Motor neuron (in vitro differentiated cells): Measurements from ENCODE around the gene OPN1LW. TPM values are rescaled to one million over a fixed set of nuclear protein-coding genes. Genes with fewer than 3 reads are reported as not detected.
A peak's percentile ranks its signal among the peaks of the same experiment; 100 is the strongest.

Source experiments
- ATAC-seq, 8 experiments: fragments of 200-7000 bp; cut with Tn5 transposase; replicated peaks in 6 of 8; 2 replicates each; pipeline ENCODE4 v1.8.0; 2021; ENCODE audit warnings: mild to moderate bottlenecking in 8 of 8, moderate library complexity in 8 of 8
- H3K27ac ChIP-seq, 2 donors: fragments of 250-450 bp; sonication (Bioruptor Pico); 2 replicates each; pipeline ENCODE4 v1.9.0; 2021; ENCODE audit warnings: antibody characterized with exemption in 2 of 2, mild to moderate bottlenecking in 2 of 2, moderate library complexity in 1 of 2
- H3K4me1 ChIP-seq, 2 donors: fragments of 250-450 bp; sonication (Bioruptor Pico); replicated peaks in 1 of 2; 2 replicates each; pipeline ENCODE4 v1.6.1; 2021; ENCODE audit warnings: antibody characterized with exemption in 2 of 2, mild to moderate bottlenecking in 2 of 2, moderate library complexity in 1 of 2
- H3K4me3 ChIP-seq, 5 donors: fragments of 250-450 bp; sonication (Bioruptor Pico); 2 replicates each; pipeline ENCODE4 v1.9.0; 2021; ENCODE audit warnings: antibody characterized with exemption in 5 of 5, mild to moderate bottlenecking in 5 of 5, moderate library complexity in 4 of 5
- WGBS, 10 experiments: fragments of 450-650 bp; shearing (Covaris generic); methylation state at CpG; one replicate each; pipeline ENCODE4 v1.0.0; 2022; 5-methylcytosine and 5-hydroxymethylcytosine counted together
- in situ Hi-C, 9 experiments: fragments of 400-800 bp; cut with MboI; loops; one replicate each; pipeline ENCODE4 v1.15.0; 2021; ENCODE audit warnings: low sequenced_read_pairs in 9 of 9, low pct_unique_long_range_greater_than_20kb in 2 of 9; ENCODE audit not compliant: unreplicated experiment in 9 of 9
- total RNA-seq, 8 experiments: library from RNA; unstranded; fragments of 300-600 nt; gene quantifications; 2 replicates each; pipeline versions ENCODE4 v1.2.3 to v1.2.4, GENCODE V29; 2022

The OPN1LW gene
- total RNA-seq, 8 experiments from 2014 or later, result not detected

DNA sequence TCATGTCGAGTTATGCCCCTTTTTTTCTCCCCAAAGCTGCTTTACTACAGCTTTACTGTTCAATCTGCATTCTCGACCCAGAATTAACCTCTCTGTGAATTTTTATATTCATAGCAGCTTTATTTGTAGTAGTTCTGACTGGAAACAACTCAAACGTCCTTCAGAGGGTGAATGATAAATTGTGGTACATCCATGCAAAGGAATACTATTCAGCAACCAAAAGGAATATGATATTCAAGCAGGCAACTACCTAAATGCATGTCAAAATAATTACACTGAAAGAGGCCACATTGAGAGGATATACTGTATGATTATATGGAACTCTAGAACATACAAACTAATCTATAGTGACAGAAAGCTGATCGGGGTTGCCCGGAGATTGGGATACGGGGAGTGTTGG is 26.5 kb upstream of the OPN1LW start:
- in situ Hi-C loops, result no loop called here
- peaks cover 9% of the 10 kb centered on the region in 2 donors for H3K4me1 ChIP-seq
- no peak overlapping the region for H3K27ac ChIP-seq
- 0 to 86% (median 48%) methylated on average over 1 to 5 of the region's 6 CpGs; no CpG with 5 or more reads in 5 of the 10 experiments for WGBS, 10 experiments
- ATAC-seq, result no peak
- H3K4me3 ChIP-seq, result no peak overlapping the region

DNA sequence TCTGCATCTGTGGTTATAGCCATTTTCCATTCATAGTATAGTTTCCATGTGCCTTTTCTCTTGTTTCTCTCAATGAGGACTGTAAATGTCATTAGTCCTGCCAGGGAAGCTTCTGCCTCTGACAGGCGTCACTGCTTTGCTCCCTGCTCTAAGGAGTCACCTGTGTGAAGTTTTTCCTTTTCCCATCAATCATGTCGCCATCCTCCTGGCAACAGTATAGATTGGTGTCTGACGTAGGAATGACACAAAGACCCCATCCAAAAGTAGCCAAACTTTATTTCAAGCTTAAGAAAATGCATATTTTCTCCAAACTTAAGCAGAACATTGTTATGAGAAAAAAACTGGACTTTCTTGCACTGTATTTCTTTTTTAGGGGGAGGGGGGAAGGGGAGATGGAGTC is 23.5 kb upstream of the OPN1LW start:
- ATAC-seq, result no peak
- Histone ChIP-seq H3K4me1 (peaks cover 9% of the 10 kb centered on the region in 2 donors), H3K4me3 (no peak overlapping the region), H3K27ac (no peak overlapping the region)
- in situ Hi-C loops, result no loop called here
- 69 to 100% methylated on average over 2 to 3 of the region's 3 CpGs; no CpG with 5 or more reads in 8 of the 10 experiments for WGBS, 10 experiments

DNA sequence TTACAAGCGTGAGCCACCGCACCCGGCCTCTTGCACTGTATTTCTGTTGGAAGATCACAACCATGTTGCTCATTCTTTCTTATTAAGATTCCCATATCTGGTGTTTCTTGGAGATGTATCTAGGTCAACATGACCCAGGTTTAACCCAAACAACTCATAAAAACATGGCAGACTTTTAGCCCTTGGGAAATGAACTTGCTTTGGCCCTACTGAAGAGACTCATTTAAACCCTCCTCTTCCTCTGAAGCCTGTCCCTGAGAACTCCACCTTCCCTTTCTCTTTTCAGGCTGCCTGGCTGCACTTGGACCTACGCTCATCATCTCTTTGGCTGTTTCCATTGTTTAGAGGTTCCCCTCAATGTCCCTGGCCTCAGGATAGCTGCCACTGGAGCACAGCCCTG is 22.8 kb upstream of the OPN1LW start:
- in situ Hi-C loops, result no loop called here
- no peak overlapping the region for H3K4me3 ChIP-seq
- peaks cover 6 to 10% of the 10 kb centered on the region in 2 donors for H3K4me1 ChIP-seq
- no peak overlapping the region for H3K27ac ChIP-seq
- no peak for ATAC-seq
- WGBS, 10 experiments, result no CpG with 5 or more reads among the region's 4 CpGs

DNA sequence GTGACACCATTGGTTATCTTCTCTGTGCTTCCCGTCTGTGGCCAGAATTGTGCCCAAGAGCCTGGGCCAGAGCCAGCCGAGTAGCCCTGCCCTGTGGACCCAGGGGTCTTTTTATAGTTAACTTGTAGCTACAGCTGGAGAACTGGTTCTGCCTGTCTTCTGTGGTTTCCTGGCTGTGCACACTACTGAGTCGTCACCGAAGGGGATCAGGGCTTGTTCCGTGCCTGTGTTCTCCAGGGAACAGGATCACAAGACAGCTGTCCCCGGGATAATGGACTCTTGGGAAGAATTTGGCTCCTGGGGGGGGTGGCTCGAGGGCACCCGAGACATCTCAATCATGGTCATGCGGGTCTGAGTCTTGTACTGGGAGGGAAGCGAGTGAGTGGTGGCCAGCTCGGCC is 22.1 kb upstream of the OPN1LW start:
- no peak overlapping the region for H3K4me3 ChIP-seq
- peaks cover 0 to 4% of the 10 kb centered on the region in 2 donors for H3K4me1 ChIP-seq
- H3K27ac ChIP-seq, result no peak overlapping the region
- no peak for ATAC-seq
- 51 to 90% methylated on average over 2 to 3 of the region's 11 CpGs; no CpG with 5 or more reads in 8 of the 10 experiments for WGBS, 10 experiments
- in situ Hi-C loops, result no loop called here

DNA sequence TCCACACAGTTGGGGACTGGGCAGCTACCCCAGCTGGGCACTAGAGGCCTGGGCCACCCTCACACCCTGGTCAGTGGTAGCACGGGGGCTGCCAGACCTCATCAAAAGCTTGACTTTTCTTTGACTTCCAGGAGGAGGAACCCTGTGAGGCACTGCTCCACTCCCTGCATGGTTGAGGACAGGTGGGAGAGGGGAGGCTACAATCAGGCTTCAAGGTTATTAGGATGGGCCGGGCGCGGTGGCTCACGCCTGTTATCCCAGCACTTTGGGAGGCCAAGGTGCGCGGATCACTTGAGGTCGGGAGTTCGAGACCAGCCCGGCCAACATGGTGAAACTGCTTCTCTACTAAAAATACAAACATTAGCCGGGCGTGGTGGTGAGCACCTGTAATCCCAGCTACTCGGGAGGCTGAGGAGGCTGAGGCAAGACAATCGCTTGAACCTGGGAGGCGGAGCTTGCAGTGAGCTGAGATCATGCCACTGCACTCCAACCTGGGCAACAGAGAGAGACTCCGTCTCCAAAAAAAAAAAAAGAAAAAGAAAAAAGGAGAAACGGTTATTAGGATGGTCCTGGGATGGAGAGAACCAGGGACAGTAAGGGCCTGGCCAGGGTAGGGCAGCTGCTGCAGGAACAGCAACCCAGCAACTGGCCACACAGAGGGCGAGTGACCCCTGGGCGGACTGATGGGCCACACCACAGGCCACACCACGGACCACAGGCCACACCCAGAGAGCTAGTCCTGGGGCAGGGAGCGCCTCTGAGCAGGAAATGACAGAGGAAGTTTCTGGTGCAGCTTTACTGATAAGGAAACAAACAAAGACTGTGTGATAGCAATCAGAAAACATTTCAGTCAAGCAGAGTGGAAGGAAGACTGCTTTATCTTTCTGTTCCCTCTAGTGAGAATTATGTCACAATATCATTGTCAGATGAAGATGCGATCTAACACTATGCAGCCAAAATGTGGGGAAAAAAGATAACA is 20.5 kb upstream of the OPN1LW start:
- Histone ChIP-seq H3K4me3 (no peak overlapping the region), H3K4me1 (peaks cover 0 to 4% of the 10 kb centered on the region in 2 donors), H3K27ac (no peak overlapping the region)
- peak in 2 of 8 experiments; percentile 55 to 68 for ATAC-seq
- 50 to 100% (median 88%) methylated on average over 1 to 19 of the region's 22 CpGs; no CpG with 5 or more reads in 4 of the 10 experiments for WGBS, 10 experiments
- in situ Hi-C loops, result no loop called here

DNA sequence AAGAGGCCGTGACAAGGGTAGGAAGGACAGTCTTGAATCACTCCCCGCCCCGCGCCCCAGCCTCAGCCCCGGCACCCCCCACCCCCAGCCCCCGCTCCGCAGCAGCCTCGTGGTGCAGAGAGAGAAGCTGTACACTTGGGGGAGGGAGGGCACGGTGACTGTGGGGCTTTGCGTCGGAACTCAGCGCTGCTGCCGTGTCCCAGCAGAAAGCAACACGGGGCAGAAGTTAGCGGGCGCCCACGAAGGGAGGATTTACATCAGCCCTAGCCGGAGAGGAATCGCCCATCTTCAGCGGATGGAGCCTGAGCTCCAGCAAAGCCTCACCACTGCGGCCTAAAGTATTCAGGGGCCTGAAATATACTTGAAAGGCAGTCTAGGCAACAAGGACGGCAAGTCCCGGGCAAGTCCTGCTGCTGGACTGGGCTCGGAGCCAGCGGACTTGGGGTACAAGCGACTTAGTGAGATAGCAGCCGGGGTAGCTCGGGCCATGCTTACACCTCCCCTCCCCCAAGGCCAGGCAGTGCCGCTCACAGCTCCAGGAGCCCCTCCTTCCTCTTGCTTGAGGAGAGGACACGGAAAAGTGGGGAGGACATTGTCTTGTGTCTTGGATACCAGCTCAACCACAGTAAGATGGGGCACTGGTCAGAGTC is 18.5 kb upstream of the OPN1LW start:
- Histone ChIP-seq H3K4me1 (peaks cover 0 to 4% of the 10 kb centered on the region in 2 donors), H3K4me3 (no peak overlapping the region), H3K27ac (no peak overlapping the region)
- peak in 5 of 8 experiments; percentile 21 to 70 (median 41) for ATAC-seq
- WGBS, 10 experiments, result 20 to 100% (median 80%) methylated on average over 1 to 3 of the region's 30 CpGs; no CpG with 5 or more reads in 7 of the 10 experiments
- in situ Hi-C loops, result no loop called here

DNA sequence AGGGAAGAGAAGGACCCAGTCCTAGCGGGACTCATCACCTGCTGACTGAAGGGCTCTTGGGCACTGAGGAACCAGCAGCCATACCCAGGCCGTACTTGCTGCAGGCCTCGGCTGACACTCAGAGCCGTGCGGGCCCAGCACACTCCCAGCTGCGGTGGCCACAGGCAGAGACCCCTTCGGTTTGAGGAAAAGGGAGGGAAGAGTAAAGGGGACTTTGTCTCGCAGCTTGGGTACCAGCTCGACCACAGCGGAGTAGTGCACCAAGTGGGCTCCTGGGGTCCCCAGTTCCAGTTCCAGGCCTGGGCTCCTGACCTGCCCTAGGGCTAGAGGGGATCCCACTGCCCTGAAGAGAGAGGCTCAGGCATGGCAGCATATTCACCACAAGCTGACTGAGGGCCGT is 17.9 kb upstream of the OPN1LW start:
- 80% methylated on average over 1 of the region's 11 CpGs; no CpG with 5 or more reads in 9 of the 10 experiments for WGBS, 10 experiments
- no peak overlapping the region for H3K4me3 ChIP-seq
- ATAC-seq, result no peak
- no peak overlapping the region for H3K27ac ChIP-seq
- in situ Hi-C loops, result no loop called here
- H3K4me1 ChIP-seq, result peaks cover 0 to 4% of the 10 kb centered on the region in 2 donors

DNA sequence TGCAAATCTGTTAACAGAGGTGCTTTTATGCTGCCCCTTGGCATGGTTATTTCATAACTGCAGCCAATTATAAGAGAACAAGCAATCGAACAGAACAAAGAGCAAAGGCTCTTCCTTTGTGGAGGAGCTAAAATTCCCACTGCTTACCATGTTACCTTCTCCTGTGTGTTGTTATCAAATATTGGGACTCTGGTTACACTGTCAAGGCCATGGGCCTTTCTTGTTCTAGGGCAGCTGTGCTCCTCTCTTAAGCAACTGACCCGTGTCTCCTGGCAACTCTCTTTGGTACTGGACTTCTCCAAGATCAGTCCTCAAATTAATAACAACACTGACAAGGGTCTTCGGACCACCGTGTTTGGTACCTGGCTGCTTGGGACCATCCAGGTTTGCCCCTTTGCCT is 12.1 kb upstream of the OPN1LW start:
- H3K27ac ChIP-seq, result no peak overlapping the region
- in situ Hi-C loops, result no loop called here
- peaks cover 0 to 2% of the 10 kb centered on the region in 2 donors for H3K4me1 ChIP-seq
- WGBS, 10 experiments, result 40 to 100% (median 70%) methylated on average over 1 to 4 of the region's 4 CpGs; no CpG with 5 or more reads in 6 of the 10 experiments
- H3K4me3 ChIP-seq, result no peak overlapping the region
- ATAC-seq, result no peak

DNA sequence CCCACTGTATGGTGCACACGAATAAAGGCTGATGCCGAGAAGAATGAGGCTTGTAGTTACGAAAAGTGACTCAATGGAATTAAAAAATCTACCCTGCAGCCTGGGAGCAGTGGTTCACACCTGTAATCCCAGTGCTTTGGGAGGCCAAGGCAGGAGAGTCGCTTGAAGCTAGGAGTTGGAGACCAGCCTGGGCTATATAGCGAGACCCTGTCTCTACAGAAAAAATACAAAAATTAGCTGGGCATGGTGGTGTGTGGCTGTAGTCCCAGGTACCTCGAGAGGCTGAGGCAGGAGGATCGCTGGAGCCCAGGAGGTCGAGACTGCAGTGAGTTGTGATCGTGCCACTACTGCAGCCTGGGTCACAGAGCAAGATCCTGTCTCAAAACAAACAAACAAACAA is 11.7 kb upstream of the OPN1LW start:
- no peak for ATAC-seq
- peaks cover 0 to 3% of the 10 kb centered on the region in 2 donors for H3K4me1 ChIP-seq
- H3K4me3 ChIP-seq, result no peak overlapping the region
- no peak overlapping the region for H3K27ac ChIP-seq
- 29 to 60% (median 37%) methylated on average over 1 to 4 of the region's 9 CpGs; no CpG with 5 or more reads in 7 of the 10 experiments for WGBS, 10 experiments
- in situ Hi-C loops, result no loop called here

DNA sequence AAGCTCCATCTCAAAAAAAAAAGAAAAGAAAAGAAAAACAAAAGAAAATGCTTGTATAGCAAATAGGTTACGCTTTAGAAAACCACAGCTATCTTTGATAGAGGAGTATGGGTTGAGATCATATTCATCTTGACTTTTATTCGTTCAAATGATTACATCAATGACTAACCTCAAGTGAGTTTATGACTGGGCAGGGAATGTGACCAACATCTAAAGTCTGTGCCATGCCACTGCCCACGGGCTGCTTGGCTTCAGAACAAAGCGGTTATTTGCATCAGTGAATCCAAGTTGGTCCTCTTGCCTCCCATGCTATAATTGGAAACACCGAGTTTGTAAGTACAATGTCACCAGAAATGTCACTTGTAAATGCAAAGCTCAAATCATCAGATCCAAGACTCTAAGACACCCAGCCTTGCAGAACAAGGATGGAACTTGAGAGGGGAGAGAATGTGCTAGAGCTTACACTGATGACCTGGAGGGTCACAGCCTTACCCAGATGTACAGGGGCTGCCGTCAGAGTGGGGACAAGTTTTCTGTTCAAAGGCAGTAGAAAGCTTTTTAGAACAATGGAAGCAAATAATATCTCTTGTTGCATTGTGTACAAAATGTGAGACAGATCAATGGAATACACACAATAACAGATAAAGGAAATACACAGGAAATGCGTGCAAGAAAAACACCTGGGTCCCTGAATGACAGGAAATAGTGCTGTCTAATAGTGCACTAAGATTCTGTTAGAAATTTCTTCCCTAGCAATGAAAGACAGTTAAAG is 8.4 kb upstream of the OPN1LW start:
- in situ Hi-C loops, result no loop called here
- Histone ChIP-seq H3K4me3 (no peak overlapping the region), H3K4me1 (peaks cover 0 to 3% of the 10 kb centered on the region in 2 donors), H3K27ac (no peak overlapping the region)
- WGBS, 10 experiments, result 36 to 80% (median 50%) methylated on average over 1 to 7 of the region's 7 CpGs; no CpG with 5 or more reads in 5 of the 10 experiments
- ATAC-seq, result no peak

DNA sequence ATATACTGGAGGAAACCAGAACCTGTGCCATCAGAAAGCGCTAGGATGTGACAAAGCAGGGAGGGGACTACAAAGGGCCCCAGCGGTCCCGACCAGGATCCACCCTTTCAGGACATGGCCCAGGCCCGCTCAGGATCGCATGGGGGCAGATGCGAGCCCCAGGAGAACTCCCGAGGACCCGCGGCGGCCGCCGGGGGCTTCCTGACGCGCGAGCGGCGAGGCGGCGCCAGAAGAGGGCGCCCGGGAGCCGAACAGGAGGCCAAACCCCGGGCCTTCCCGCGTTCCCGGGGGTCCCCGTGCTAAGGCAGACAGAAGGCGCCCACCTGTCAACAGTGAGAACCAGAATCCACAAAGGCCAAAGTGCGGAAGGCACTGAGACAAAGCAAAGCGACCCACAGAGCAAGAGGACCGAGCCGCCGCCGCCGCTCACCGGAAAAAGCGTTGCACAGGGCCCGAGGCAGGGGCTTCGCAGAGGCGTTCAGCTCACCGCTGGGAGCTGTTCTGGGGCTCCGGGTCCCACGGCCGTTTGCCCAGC is 7.3 kb upstream of the OPN1LW start:
- peaks cover 0 to 3% of the 10 kb centered on the region in 2 donors for H3K4me1 ChIP-seq
- no peak overlapping the region for H3K27ac ChIP-seq
- peak overlapping the region; percentile 9 to 34 (median 26) for H3K4me3 ChIP-seq
- in situ Hi-C loops, result no loop called here
- peak; percentile 92 to 97 (median 93) for ATAC-seq
- 0 to 12% methylated on average over 2 to 3 of the region's 44 CpGs; no CpG with 5 or more reads in 8 of the 10 experiments for WGBS, 10 experiments

DNA sequence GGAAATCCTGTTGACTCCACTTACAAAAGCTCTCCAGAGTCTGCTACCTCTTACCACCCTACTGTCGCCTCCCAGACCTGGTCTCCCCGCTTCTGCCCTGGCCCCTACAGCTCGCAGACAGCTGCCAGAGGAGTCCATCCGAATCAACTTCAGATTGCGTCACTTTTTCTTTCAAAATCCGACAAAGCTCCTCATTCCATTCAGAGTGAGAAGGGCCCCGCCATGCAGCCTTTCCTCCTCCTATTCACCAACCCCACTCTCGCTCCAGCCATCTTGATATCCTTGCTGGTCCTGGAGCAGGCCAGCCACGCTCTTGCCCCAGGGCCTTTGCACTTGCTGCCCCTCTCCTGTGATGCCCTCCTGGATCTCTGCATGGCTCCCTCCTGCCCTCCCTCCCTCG is 5.2 kb upstream of the OPN1LW start:
- 49 to 100% (median 64%) methylated on average over 1 to 5 of the region's 10 CpGs; no CpG with 5 or more reads in 6 of the 10 experiments for WGBS, 10 experiments
- ATAC-seq, result no peak
- H3K4me1 ChIP-seq, result peaks cover 0 to 3% of the 10 kb centered on the region in 2 donors
- no peak overlapping the region for H3K27ac ChIP-seq
- in situ Hi-C loops, result no loop called here
- no peak overlapping the region for H3K4me3 ChIP-seq
